Occipital lobe (tissue), 2 donors: ENCODE measurements around the gene ZBTB40. TPM values are rescaled to one million over a fixed set of nuclear protein-coding genes. Genes with fewer than 3 reads are reported as not detected.

Source experiments
- DNase-seq: peaks from one replicate; lab custom pipeline; 2025; lab: John Stamatoyannopoulos, UW
- total RNA-seq: library from RNA; depleted of rRNA; stranded (reverse); fragments of >200 nt; gene quantifications from one replicate; pipeline ENCODE4 v1.2.3, GENCODE V29; 2014

The ZBTB40 gene
- total RNA-seq, 1 donor from 2014 or later = 12.2 TPM

- no peak for DNase-seq
Measured at GRCh38 chr1:22529901-22530621, 78.4 kb downstream of the ZBTB40 start.

GRCh38 chr1:22530715-22531114, 79.1 kb downstream of the ZBTB40 start:
- no peak for DNase-seq

- no peak for DNase-seq
Measured at GRCh38 chr1:22531251-22531650, 79.6 kb downstream of the ZBTB40 start.

- no peak for DNase-seq
Measured at GRCh38 chr1:22533244-22533895, 81.7 kb downstream of the ZBTB40 start.

GRCh38 chr1:22534951-22535350, 83.3 kb downstream of the ZBTB40 start:
- no peak for DNase-seq

- DNase-seq = no peak
Measured at GRCh38 chr1:22535399-22535798, 83.7 kb downstream of the ZBTB40 start.

GRCh38 chr1:22536506-22536905, 84.9 kb downstream of the ZBTB40 start:
- no peak for DNase-seq

GRCh38 chr1:22537441-22538139, 85.9 kb downstream of the ZBTB40 start:
- no peak for DNase-seq

GRCh38 chr1:22539510-22540118, 88.0 kb downstream of the ZBTB40 start:
- DNase-seq = no peak

GRCh38 chr1:22540337-22540736, 88.7 kb downstream of the ZBTB40 start:
- no peak for DNase-seq

GRCh38 chr1:22542886-22543285, 91.2 kb downstream of the ZBTB40 start:
- DNase-seq = no peak

GRCh38 chr1:22543679-22544078, 92.0 kb downstream of the ZBTB40 start:
- no peak for DNase-seq

- DNase-seq = no peak
Measured at GRCh38 chr1:22544606-22545005, 93.0 kb downstream of the ZBTB40 start.

GRCh38 chr1:22545141-22545540, 93.5 kb downstream of the ZBTB40 start:
- no peak for DNase-seq

- no peak for DNase-seq
Measured at GRCh38 chr1:22547186-22547817, 95.7 kb downstream of the ZBTB40 start.

- DNase-seq = no peak
Measured at GRCh38 chr1:22547818-22548462, 96.3 kb downstream of the ZBTB40 start.

GRCh38 chr1:22550021-22550420, 98.4 kb downstream of the ZBTB40 start:
- no peak for DNase-seq

- no peak for DNase-seq
Measured at GRCh38 chr1:22551591-22551990, 99.9 kb downstream of the ZBTB40 start.

GRCh38 chr1:22552021-22552420, 100.4 kb downstream of the ZBTB40 start:
- DNase-seq = no peak

GRCh38 chr1:22553104-22553880, 101.6 kb downstream of the ZBTB40 start:
- DNase-seq = no peak
